Calu3 (cell line): ENCODE results near the gene DNAAF8. TPM values are rescaled to one million over a fixed set of nuclear protein-coding genes. Genes with fewer than 3 reads are reported as not detected.

Experiments used
- BruUV-seq: library from RNA; stranded (reverse); fragments of 400-500 nt; replicated peaks from 2 replicates; lab custom pipeline; 2021; lab: Mats Ljungman, UMichigan
- CTCF ChIA-PET: fragments of 300-600 bp; sonication (Branson Sonifier 250); formaldehyde crosslinking; loops from one replicate; lab custom pipeline; 2022; ENCODE audit warnings: antibody characterized with exemption; lab: Charles Lee
- DNase-seq: peaks from one replicate; pipeline ENCODE4 v3.0.0; 2022
- H3K27ac Mint-ChIP-seq: one replicate; pipeline ENCODE4 v1.8.0; 2022; ENCODE audit warnings: mixed read lengths; ENCODE audit not compliant: unreplicated experiment
- H3K27me3 Mint-ChIP-seq: one replicate; pipeline ENCODE4 v1.8.0; 2022; ENCODE audit warnings: mixed read lengths; ENCODE audit not compliant: unreplicated experiment
- H3K36me3 Mint-ChIP-seq: one replicate; pipeline ENCODE4 v1.8.0; 2022; ENCODE audit warnings: mild to moderate bottlenecking, moderate library complexity, mixed read lengths; ENCODE audit not compliant: insufficient read depth, unreplicated experiment
- H3K4me1 Mint-ChIP-seq: one replicate; pipeline ENCODE4 v1.8.0; 2022; ENCODE audit warnings: mild to moderate bottlenecking, low read depth, mixed read lengths; ENCODE audit not compliant: unreplicated experiment
- H3K4me3 Mint-ChIP-seq: one replicate; pipeline ENCODE4 v1.8.0; 2022; ENCODE audit warnings: mild to moderate bottlenecking, low read depth, moderate library complexity, mixed read lengths; ENCODE audit not compliant: unreplicated experiment
- H3K9me3 Mint-ChIP-seq: one replicate; pipeline ENCODE4 v1.8.0; 2022; ENCODE audit warnings: low read depth, mixed read lengths; ENCODE audit not compliant: unreplicated experiment
- CTCF ChIP-seq: fragments of 200-600 bp; IDR thresholded peaks from one replicate; pipeline ENCODE4 v1.8.0; 2022; ENCODE audit warnings: antibody characterized with exemption; ENCODE audit not compliant: unreplicated experiment
- intact Hi-C: fragments of 100-400 bp; cut with micrococcal nuclease; formaldehyde crosslinking; loops from one replicate; pipeline ENCODE4 v1.10.0; 2022; ENCODE audit not compliant: unreplicated experiment
- total RNA-seq: library from RNA; stranded (reverse); gene quantifications from 2 replicates; pipeline ENCODE4 v1.2.3, GENCODE V29; 2022

DNAAF8 gene
- total RNA-seq, 1 experiment from 2014 or later, result 1.8 TPM

- H3K4me1 Mint-ChIP-seq, result no peaks in the 10 kb centered on the region
- CTCF ChIA-PET, result no interaction called here
These were observed 40.7 kb downstream of the DNAAF8 start for GRCh38 chr16:4775005-4775404.

GRCh38 chr16:4776141-4776705 lies 41.9 kb downstream of the DNAAF8 start:
- CTCF ChIA-PET, result no interaction called here
- no TSS peak for BruUV-seq
- Mint-ChIP-seq H3K27me3 (no peaks in the 10 kb centered on the region), H3K27ac (no peak overlapping the region), H3K4me1 (no peaks in the 10 kb centered on the region), H3K9me3 (no peaks in the 10 kb centered on the region), H3K36me3 (no peaks in the 10 kb centered on the region), H3K4me3 (no peak overlapping the region)
- intact Hi-C loops, result no loop called here
- no peak for TF ChIP-seq CTCF
- no peak for DNase-seq

More at GRCh38 chr16:4775005-4775404, 40.7 kb downstream of the DNAAF8 start:
- H3K9me3 Mint-ChIP-seq, result no peaks in the 10 kb centered on the region
- no TSS peak for BruUV-seq
- no peak overlapping the region for H3K4me3 Mint-ChIP-seq
- H3K36me3 Mint-ChIP-seq, result no peaks in the 10 kb centered on the region
- TF ChIP-seq CTCF, result no peak
- no peak overlapping the region for H3K27ac Mint-ChIP-seq
- DNase-seq, result no peak
- no peaks in the 10 kb centered on the region for H3K27me3 Mint-ChIP-seq
- intact Hi-C loops, result no loop called here

GRCh38 chr16:4777339-4778049 lies 43.2 kb downstream of the DNAAF8 start:
- no TSS peak for BruUV-seq
- Mint-ChIP-seq H3K4me1 (no peaks in the 10 kb centered on the region), H3K36me3 (no peaks in the 10 kb centered on the region), H3K27me3 (no peaks in the 10 kb centered on the region), H3K9me3 (no peaks in the 10 kb centered on the region), H3K4me3 (no peak overlapping the region), H3K27ac (no peak overlapping the region)
- no peak for DNase-seq
- no peak for TF ChIP-seq CTCF
- CTCF ChIA-PET, result no interaction called here
- intact Hi-C loops, result no loop called here

GRCh38 chr16:4778050-4778392 lies 43.7 kb downstream of the DNAAF8 start:
- Mint-ChIP-seq H3K4me3 (no peak overlapping the region), H3K9me3 (no peaks in the 10 kb centered on the region), H3K27ac (no peak overlapping the region), H3K4me1 (no peaks in the 10 kb centered on the region), H3K27me3 (no peaks in the 10 kb centered on the region), H3K36me3 (no peaks in the 10 kb centered on the region)
- CTCF ChIA-PET, result no interaction called here
- BruUV-seq, result no TSS peak
- no peak for DNase-seq
- intact Hi-C loops, result no loop called here
- TF ChIP-seq CTCF, result no peak
